Naive thymus-derived CD4-positive, alpha-beta T cell (primary cell): ENCODE measurements around the gene FOXI1. TPM values are rescaled to one million over a fixed set of nuclear protein-coding genes. Genes with fewer than 3 reads are reported as not detected.

Experiments used
- ATAC-seq: fragments of 150-1000 bp; cut with Tn5 transposase; 2 replicates; pipeline ENCODE4 v1.10.0; 2021; ENCODE audit warnings: mild to moderate bottlenecking, moderate library complexity
- CTCF ChIA-PET: fragments of 350-600 bp; sonication (Branson Sonifier 250); formaldehyde crosslinking; loops from one replicate; lab custom pipeline; 2021; ENCODE audit warnings: antibody characterized with exemption; lab: Charles Lee
- POLR2A ChIA-PET: fragments of 350-600 bp; sonication (Branson Sonifier 250); formaldehyde crosslinking; loops from one replicate; lab custom pipeline; 2021; ENCODE audit warnings: antibody characterized with exemption, inconsistent platforms; lab: Charles Lee
- DNase-seq, 9 donors: peaks; one replicate each; pipeline versions ENCODE4 v3.0.0 to v3.0.0-alpha.2; 2020 to 2022; ENCODE audit warnings: mixed read lengths in 1 of 9
- H3K27ac ChIP-seq: one replicate; pipeline ENCODE4 v1.7.0; 2013; ENCODE audit warnings: mild to moderate bottlenecking, low read depth, low read length, moderate library complexity
- H3K27me3 ChIP-seq, 2 donors: one replicate each; pipeline ENCODE4 v1.7.0; 2013; ENCODE audit warnings: low read length in 2 of 2, mild to moderate bottlenecking in 2 of 2, moderate library complexity in 2 of 2; ENCODE audit not compliant: control insufficient read depth in 2 of 2, insufficient read depth in 2 of 2
- H3K36me3 ChIP-seq, 3 experiments: 1 replicate in 2 of 3; 2 replicates in 1 of 3; pipeline ENCODE4 v1.7.0; 2013; ENCODE audit warnings: low read length in 3 of 3, mild to moderate bottlenecking in 3 of 3, moderate library complexity in 1 of 3; ENCODE audit not compliant: insufficient read depth in 3 of 3, control insufficient read depth in 2 of 3
- H3K4me1 ChIP-seq, 2 donors: one replicate each; pipeline ENCODE4 v1.7.0; 2013; ENCODE audit warnings: low read length in 2 of 2, mild to moderate bottlenecking in 2 of 2, moderate library complexity in 1 of 2; ENCODE audit not compliant: control insufficient read depth in 2 of 2, insufficient read depth in 2 of 2
- H3K4me3 ChIP-seq: 2 replicates; pipeline ENCODE4 v1.7.0; 2013; ENCODE audit warnings: mild to moderate bottlenecking, low read length
- H3K9me3 ChIP-seq, 3 experiments: 1 replicate in 2 of 3; 2 replicates in 1 of 3; pipeline ENCODE4 v1.7.0; 2013; ENCODE audit warnings: low read length in 3 of 3; ENCODE audit not compliant: control insufficient read depth in 2 of 3
- H3K27ac Mint-ChIP-seq, 9 donors: one replicate each; pipeline ENCODE4 v1.8.0; 2020 to 2022; ENCODE audit warnings: mixed read lengths in 9 of 9, mild to moderate bottlenecking in 8 of 9, moderate library complexity in 5 of 9, inconsistent platforms in 2 of 9
- H3K27me3 Mint-ChIP-seq, 5 donors: one replicate each; pipeline ENCODE4 v1.8.0; 2021 to 2022; ENCODE audit warnings: mixed read lengths in 5 of 5, mild to moderate bottlenecking in 1 of 5
- H3K36me3 Mint-ChIP-seq, 5 donors: one replicate each; pipeline ENCODE4 v1.8.0; 2020 to 2022; ENCODE audit warnings: mixed read lengths in 5 of 5, mild to moderate bottlenecking in 3 of 5, inconsistent platforms in 1 of 5
- H3K4me1 Mint-ChIP-seq, 7 donors: one replicate each; pipeline ENCODE4 v1.8.0; 2020 to 2022; ENCODE audit warnings: mixed read lengths in 7 of 7, mild to moderate bottlenecking in 3 of 7, inconsistent platforms in 1 of 7
- H3K4me3 Mint-ChIP-seq, 10 donors: one replicate each; pipeline ENCODE4 v1.8.0; 2020 to 2022; ENCODE audit warnings: mild to moderate bottlenecking in 10 of 10, mixed read lengths in 10 of 10, moderate library complexity in 6 of 10, inconsistent platforms in 2 of 10
- H3K9me3 Mint-ChIP-seq, 11 donors: one replicate each; pipeline ENCODE4 v1.8.0; 2020 to 2022; ENCODE audit warnings: mixed read lengths in 11 of 11, mild to moderate bottlenecking in 4 of 11, inconsistent platforms in 1 of 11, moderate library complexity in 1 of 11
- intact Hi-C, 2 donors: fragments of 100-400 bp; cut with micrococcal nuclease; formaldehyde crosslinking; loops; one replicate each; pipeline ENCODE4 v1.15.1; 2023
- polyA plus RNA-seq, 2 donors: library from polyadenylated mRNA; unstranded; fragments of 300-500 nt; fragmentation: Illumina TruSeq; gene quantifications; one replicate each; pipeline ENCODE4 v1.2.3, GENCODE V29; 2021
- total RNA-seq, 6 experiments: library from RNA in 5 of 6; stranded (reverse) in 5 of 6; gene quantifications; 1 replicate in 5 of 6; 2 replicates in 1 of 6; pipeline ENCODE4 v1.2.3 and lab custom pipeline; 2021 to 2026

FOXI1 gene
- total and polyA plus RNA-seq, 7 experiments from 2014 or later: 0.13 to 0.29 TPM; not detected in 5

DNA sequence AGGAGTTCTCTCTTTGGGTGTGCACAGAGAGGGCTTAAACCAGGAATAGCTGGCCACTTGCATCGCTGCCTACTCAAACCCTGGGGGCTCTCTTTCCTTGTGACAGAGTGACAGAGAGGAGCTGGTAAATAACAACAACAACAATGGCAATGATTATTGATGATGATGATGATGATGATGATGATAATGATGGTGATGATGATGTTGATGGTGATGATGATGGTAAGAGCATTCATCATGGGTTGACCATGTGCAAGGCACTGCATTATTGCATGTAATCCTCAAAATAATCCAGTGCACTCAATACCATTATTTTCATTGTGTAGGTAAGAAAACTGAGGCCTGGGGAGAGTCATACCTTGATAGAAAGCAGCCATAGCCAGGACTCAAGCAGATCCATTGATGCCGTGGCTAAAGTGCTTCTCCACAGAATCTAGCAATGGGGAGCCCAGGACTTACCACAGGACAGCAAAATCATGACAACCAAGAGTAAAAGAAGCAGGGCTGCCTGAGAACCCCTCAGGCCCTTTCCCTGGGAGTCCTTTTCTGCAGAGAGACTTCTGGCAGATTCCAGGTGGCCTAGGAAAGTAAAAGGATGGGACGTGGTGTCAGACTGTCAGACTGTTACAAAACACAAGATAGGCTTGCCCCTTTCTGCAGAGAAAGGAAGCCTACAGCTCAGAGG is 4.8 kb downstream of the FOXI1 start:
- CTCF ChIA-PET: no interaction called here
- H3K27ac ChIP-seq: no peak overlapping the region
- intact Hi-C loops: no loop called here
- no peaks in the 10 kb centered on the region for H3K36me3 ChIP-seq
- peaks cover 0 to 2% (median 0%) of the 10 kb centered on the region in 7 donors for H3K4me1 Mint-ChIP-seq
- H3K4me1 ChIP-seq: no peaks in the 10 kb centered on the region
- no peaks in the 10 kb centered on the region for H3K36me3 Mint-ChIP-seq
- no peak for DNase-seq
- no peak overlapping the region for H3K27ac Mint-ChIP-seq
- no peak overlapping the region for H3K4me3 Mint-ChIP-seq
- H3K27me3 ChIP-seq: no peaks in the 10 kb centered on the region
- H3K9me3 ChIP-seq: no peaks in the 10 kb centered on the region
- peaks cover 0 to 8% (median 5%) of the 10 kb centered on the region in 5 donors for H3K27me3 Mint-ChIP-seq
- H3K9me3 Mint-ChIP-seq: no peaks in the 10 kb centered on the region
- ATAC-seq: no peak
- POLR2A ChIA-PET: no interaction called here
- H3K4me3 ChIP-seq: no peak overlapping the region

DNA sequence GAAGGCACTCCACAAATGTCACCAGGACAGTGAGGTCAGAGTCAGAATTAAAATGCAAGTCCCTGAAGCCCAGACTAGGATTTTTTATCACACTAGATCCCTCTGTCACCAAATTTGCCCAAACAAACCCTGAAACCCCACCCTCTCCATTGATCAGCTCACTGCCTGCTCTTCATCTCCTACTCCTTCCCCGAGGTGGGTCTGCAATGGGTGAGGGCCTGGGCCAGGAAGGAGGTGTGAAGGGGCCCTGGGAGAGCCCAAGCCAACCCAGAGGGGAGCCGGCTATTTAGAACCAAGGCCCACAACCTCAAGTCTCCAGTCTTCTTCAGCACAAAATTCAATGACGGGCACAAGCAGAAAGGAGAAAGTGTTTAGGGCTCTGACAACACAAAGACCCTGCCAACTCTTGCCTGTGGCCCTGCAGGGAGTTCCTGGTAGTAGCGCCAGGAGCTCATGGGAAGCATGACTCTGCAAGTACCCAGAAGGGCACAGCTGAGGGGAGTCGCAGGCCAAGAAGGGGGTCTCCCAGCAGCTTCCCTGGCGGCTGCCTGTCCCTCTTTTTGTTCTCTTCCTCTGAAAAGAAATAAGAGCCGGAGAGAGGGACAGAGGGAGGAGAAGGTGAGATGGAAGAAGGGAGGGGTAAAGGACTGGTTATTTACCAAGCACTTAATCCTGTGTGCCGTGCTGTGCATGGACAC is 5.5 kb downstream of the FOXI1 start:
- ATAC-seq (no peak), DNase-seq (no peak)
- Mint-ChIP-seq H3K27me3 (peaks cover 0 to 11% (median 4%) of the 10 kb centered on the region in 5 donors), H3K4me3 (no peak overlapping the region), H3K9me3 (no peaks in the 10 kb centered on the region), H3K36me3 (no peaks in the 10 kb centered on the region), H3K27ac (no peak overlapping the region), H3K4me1 (peaks cover 0 to 2% (median 0%) of the 10 kb centered on the region in 7 donors)
- ChIA-PET POLR2A (no interaction called here), CTCF (no interaction called here)
- Histone ChIP-seq H3K9me3 (no peaks in the 10 kb centered on the region), H3K27me3 (no peaks in the 10 kb centered on the region), H3K36me3 (no peaks in the 10 kb centered on the region), H3K4me3 (no peak overlapping the region), H3K4me1 (no peaks in the 10 kb centered on the region), H3K27ac (no peak overlapping the region)
- intact Hi-C loops: no loop called here

DNA sequence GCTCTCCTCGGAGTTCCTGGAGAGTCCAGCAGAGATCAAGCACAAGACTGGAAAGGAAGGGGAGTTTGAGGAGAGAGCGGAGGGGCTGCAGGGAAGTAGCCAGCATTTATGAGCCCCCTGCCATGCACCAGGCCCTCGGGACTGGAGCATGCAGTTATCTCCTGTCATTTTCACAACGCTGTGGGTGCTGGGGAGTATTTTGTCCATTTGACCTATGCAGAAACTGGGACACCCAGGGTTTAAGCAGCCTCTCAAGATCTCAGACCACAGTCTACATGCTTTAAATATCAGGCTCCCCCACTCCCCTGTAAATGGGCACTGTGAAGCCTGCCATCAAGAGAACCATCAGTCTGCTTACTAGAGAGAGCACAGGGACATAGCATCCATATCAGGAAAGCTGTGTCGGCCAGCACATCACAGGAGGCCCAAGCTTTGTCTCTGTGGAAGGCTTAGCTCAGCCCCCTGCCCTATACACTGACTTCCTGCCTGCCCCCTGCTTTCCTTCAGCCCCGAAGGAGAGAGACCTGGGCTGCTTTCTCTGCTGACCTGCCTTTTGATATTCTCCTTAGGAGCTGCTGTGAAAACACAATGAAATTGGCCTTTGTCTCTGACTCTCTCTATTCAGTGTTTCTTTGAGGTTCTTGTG is 7.3 kb downstream of the FOXI1 start:
- peaks cover 0 to 4% (median 0%) of the 10 kb centered on the region in 5 donors for H3K27me3 Mint-ChIP-seq
- H3K36me3 Mint-ChIP-seq: no peaks in the 10 kb centered on the region
- H3K9me3 Mint-ChIP-seq: no peaks in the 10 kb centered on the region
- H3K4me1 Mint-ChIP-seq: no peaks in the 10 kb centered on the region
- no peak overlapping the region for H3K4me3 Mint-ChIP-seq
- no peak for ATAC-seq
- no peaks in the 10 kb centered on the region for H3K4me1 ChIP-seq
- no peak overlapping the region for H3K27ac ChIP-seq
- H3K36me3 ChIP-seq: no peaks in the 10 kb centered on the region
- H3K27ac Mint-ChIP-seq: no peak overlapping the region
- no peak overlapping the region for H3K4me3 ChIP-seq
- POLR2A ChIA-PET: no interaction called here
- H3K9me3 ChIP-seq: no peaks in the 10 kb centered on the region
- intact Hi-C loops: no loop called here
- CTCF ChIA-PET: no interaction called here
- no peak for DNase-seq
- no peaks in the 10 kb centered on the region for H3K27me3 ChIP-seq

DNA sequence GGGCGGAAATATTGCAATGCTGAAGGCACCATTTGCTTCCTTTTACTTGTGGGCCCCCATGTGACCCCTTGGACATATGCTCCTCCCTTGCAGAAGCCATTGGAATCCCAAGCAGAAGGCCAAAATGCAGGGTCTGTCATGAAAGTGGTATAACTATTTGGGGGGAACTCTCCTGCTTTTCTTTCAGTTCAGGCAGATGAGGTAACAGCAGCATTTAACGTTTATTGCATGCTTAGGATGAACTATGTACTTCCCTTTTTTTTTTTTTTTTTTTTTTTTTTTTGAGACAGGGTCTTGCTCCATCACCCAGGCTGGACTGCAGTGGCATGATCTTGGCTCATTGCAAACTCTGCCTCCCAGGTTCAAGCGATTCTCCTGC is 7.8 kb downstream of the FOXI1 start:
- ChIA-PET CTCF (no interaction called here), POLR2A (no interaction called here)
- Histone ChIP-seq H3K36me3 (no peaks in the 10 kb centered on the region), H3K27me3 (no peaks in the 10 kb centered on the region), H3K9me3 (no peaks in the 10 kb centered on the region), H3K27ac (no peak overlapping the region), H3K4me3 (no peak overlapping the region), H3K4me1 (no peaks in the 10 kb centered on the region)
- Mint-ChIP-seq H3K36me3 (no peaks in the 10 kb centered on the region), H3K9me3 (no peaks in the 10 kb centered on the region), H3K4me3 (no peak overlapping the region), H3K27ac (no peak overlapping the region), H3K27me3 (peaks cover 0 to 4% (median 0%) of the 10 kb centered on the region in 5 donors), H3K4me1 (no peaks in the 10 kb centered on the region)
- no peak for ATAC-seq
- intact Hi-C loops: no loop called here
- no peak for DNase-seq

DNA sequence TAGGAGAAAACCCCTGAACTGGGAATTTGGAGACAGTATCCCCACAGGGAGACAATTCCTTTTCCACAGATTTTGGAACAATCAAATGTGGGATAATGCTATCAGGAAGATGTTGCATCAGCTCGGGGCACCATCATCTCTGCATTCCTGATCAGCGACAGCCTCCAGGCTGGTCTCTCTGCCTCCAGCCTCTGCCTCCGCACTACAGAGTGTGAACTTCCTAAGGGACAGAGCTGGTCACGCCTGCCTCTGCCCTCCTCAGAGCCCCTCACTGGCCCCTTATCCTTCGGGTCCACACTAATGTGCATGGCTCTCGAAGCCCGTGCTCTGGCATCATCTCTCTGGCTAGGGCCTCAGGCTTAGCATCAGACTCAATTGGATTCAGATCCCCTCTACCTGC is 8.6 kb downstream of the FOXI1 start:
- H3K4me1 ChIP-seq: no peaks in the 10 kb centered on the region
- H3K4me3 ChIP-seq: no peak overlapping the region
- Mint-ChIP-seq H3K36me3 (no peaks in the 10 kb centered on the region), H3K4me1 (no peaks in the 10 kb centered on the region), H3K9me3 (no peaks in the 10 kb centered on the region), H3K27me3 (peaks cover 0 to 6% (median 0%) of the 10 kb centered on the region in 5 donors), H3K27ac (no peak overlapping the region), H3K4me3 (no peak overlapping the region)
- H3K9me3 ChIP-seq: no peaks in the 10 kb centered on the region
- DNase-seq (no peak), ATAC-seq (no peak)
- ChIA-PET POLR2A (no interaction called here), CTCF (no interaction called here)
- no peaks in the 10 kb centered on the region for H3K27me3 ChIP-seq
- H3K36me3 ChIP-seq: no peaks in the 10 kb centered on the region
- intact Hi-C loops: no loop called here
- H3K27ac ChIP-seq: no peak overlapping the region

DNA sequence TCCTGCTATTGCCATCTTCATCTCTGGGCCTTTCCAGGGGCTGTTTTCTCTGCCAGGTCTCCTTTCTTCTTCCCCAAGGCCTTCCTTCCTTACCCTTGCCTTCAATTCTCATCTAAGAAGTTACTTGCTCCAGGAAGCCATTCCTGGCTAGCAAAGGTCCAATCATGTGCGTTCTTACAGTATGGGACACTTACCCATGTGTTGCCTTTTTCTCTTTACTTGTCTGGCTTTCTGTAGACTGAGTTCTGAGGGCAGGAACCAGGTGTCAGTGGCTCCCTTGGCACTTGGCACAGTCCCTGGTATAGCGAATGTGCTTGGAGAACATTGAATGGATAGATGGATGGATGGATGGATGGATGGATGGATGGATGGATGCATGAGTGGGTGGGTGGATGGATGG is 10.2 kb downstream of the FOXI1 start:
- no peak for DNase-seq
- intact Hi-C loops: no loop called here
- Mint-ChIP-seq H3K27ac (no peak overlapping the region), H3K27me3 (peaks cover 0 to 12% (median 4%) of the 10 kb centered on the region in 5 donors), H3K36me3 (no peaks in the 10 kb centered on the region), H3K9me3 (no peaks in the 10 kb centered on the region), H3K4me1 (no peaks in the 10 kb centered on the region), H3K4me3 (no peak overlapping the region)
- ATAC-seq: no peak
- ChIA-PET CTCF (no interaction called here), POLR2A (no interaction called here)
- no peaks in the 10 kb centered on the region for H3K9me3 ChIP-seq
- no peaks in the 10 kb centered on the region for H3K36me3 ChIP-seq
- no peak overlapping the region for H3K27ac ChIP-seq
- H3K4me1 ChIP-seq: no peaks in the 10 kb centered on the region
- no peak overlapping the region for H3K4me3 ChIP-seq
- H3K27me3 ChIP-seq: no peaks in the 10 kb centered on the region
